ENCODE measurements around the gene PHACTR1.

GRCh38 chr6:12967686-12968085, 251.1 kb downstream of the PHACTR1 start:
- TF ChIP-seq, protein P1, sequence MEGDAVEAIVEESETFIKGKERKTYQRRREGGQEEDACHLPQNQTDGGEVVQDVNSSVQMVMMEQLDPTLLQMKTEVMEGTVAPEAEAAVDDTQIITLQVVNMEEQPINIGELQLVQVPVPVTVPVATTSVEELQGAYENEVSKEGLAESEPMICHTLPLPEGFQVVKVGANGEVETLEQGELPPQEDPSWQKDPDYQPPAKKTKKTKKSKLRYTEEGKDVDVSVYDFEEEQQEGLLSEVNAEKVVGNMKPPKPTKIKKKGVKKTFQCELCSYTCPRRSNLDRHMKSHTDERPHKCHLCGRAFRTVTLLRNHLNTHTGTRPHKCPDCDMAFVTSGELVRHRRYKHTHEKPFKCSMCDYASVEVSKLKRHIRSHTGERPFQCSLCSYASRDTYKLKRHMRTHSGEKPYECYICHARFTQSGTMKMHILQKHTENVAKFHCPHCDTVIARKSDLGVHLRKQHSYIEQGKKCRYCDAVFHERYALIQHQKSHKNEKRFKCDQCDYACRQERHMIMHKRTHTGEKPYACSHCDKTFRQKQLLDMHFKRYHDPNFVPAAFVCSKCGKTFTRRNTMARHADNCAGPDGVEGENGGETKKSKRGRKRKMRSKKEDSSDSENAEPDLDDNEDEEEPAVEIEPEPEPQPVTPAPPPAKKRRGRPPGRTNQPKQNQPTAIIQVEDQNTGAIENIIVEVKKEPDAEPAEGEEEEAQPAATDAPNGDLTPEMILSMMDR (IDR thresholded peaks at IDR 0.05; ENCODE audit: insufficient read depth, low read length): no peak
- no peak for TF ChIP-seq GABPA (IDR thresholded peaks at IDR 0.05; ENCODE audit: low read depth)
